ENCODE data around the gene C6orf132.

- TF ChIP-seq CTCF (conservative IDR thresholded peaks at IDR 0.05; ENCODE audit: low read depth, low read length) (0 out of 2 replicates have a peak, but pooled peaks have one; percentile 9), EZH2phosphoT487 (IDR thresholded peaks at IDR 0.05; ENCODE audit: borderline replicate concordance, low read length) (no peak)
Measured at GRCh38 chr6:42095094-42095493, 47.3 kb downstream of the C6orf132 start.

Data from PC-3 (cell line).